Upper lobe of left lung (tissue), 4 donors: Measurements from ENCODE around the gene ANAPC2.
A peak's percentile ranks its signal among the peaks of the same experiment; 100 is the strongest.

Source experiments
- POLR2A ChIP-seq, 4 donors: fragments of 450-650 bp; IDR thresholded peaks; one replicate each; pipeline ENCODE4 v1.5.1; 2016 to 2017; ENCODE audit warnings: antibody characterized with exemption in 4 of 4, mild to moderate bottlenecking in 2 of 4
- POLR2AphosphoS5 ChIP-seq, 2 donors: sonication (generic); formaldehyde crosslinking; IDR thresholded peaks; one replicate each; pipeline ENCODE4 v1.5.1; 2017; ENCODE audit warnings: antibody characterized with exemption in 2 of 2

- TF ChIP-seq POLR2A (IDR thresholded peaks at IDR 0.05) (peak in 1 of 4 donors; percentile 48), POLR2AphosphoS5 (IDR thresholded peaks at IDR 0.05) (peak; percentile 9 to 43)
Observed at GRCh38 chr9:137217276-137218211, 29.2 kb upstream of the ANAPC2 start.
